Endothelial cell (in vitro differentiated cells): ENCODE data around the gene JAKMIP2. TPM values are rescaled to one million over a fixed set of nuclear protein-coding genes. Genes with fewer than 3 reads are reported as not detected.

Experiments used
- DNase-seq: peaks from one replicate; pipeline ENCODE4 v3.0.0; 2021; ENCODE audit warnings: low spot score
- H3K27ac Mint-ChIP-seq: one replicate; pipeline ENCODE4 v1.8.0; 2021; ENCODE audit warnings: mixed read lengths, inconsistent platforms; ENCODE audit not compliant: unreplicated experiment
- H3K27me3 Mint-ChIP-seq: one replicate; pipeline ENCODE4 v1.8.0; 2021; ENCODE audit warnings: mild to moderate bottlenecking, moderate library complexity, mixed read lengths, inconsistent platforms; ENCODE audit not compliant: unreplicated experiment
- H3K36me3 Mint-ChIP-seq: one replicate; pipeline ENCODE4 v1.8.0; 2021; ENCODE audit warnings: mild to moderate bottlenecking, low read depth, mixed read lengths, inconsistent platforms; ENCODE audit not compliant: unreplicated experiment
- H3K4me1 Mint-ChIP-seq: one replicate; pipeline ENCODE4 v1.8.0; 2021; ENCODE audit warnings: mild to moderate bottlenecking, mixed read lengths, inconsistent platforms; ENCODE audit not compliant: unreplicated experiment
- H3K4me3 Mint-ChIP-seq: one replicate; pipeline ENCODE4 v1.8.0; 2021; ENCODE audit warnings: mild to moderate bottlenecking, mixed read lengths, inconsistent platforms; ENCODE audit not compliant: unreplicated experiment
- H3K9me3 Mint-ChIP-seq: one replicate; pipeline ENCODE4 v1.8.0; 2021; ENCODE audit warnings: mixed read lengths, inconsistent platforms; ENCODE audit not compliant: unreplicated experiment
- total RNA-seq: library from RNA; stranded (reverse); fragmentation: NEBNext Ultra II Directional; extraction: Animal tissue kit (Norgen Biotek cat#: 25700); gene quantifications from one replicate; pipeline ENCODE4 v1.2.1, GENCODE V29; 2021; ENCODE audit not compliant: unreplicated experiment
- TF ChIP-seq, protein P1 (sequence below): fragments of 200-600 bp; sonication (generic); IDR thresholded peaks from one replicate; pipeline ENCODE4 v1.5.0; 2021; ENCODE audit warnings: antibody characterized with exemption; ENCODE audit not compliant: unreplicated experiment

The JAKMIP2 gene
- total RNA-seq, 1 donor from 2014 or later, result 4.3 TPM

DNA sequence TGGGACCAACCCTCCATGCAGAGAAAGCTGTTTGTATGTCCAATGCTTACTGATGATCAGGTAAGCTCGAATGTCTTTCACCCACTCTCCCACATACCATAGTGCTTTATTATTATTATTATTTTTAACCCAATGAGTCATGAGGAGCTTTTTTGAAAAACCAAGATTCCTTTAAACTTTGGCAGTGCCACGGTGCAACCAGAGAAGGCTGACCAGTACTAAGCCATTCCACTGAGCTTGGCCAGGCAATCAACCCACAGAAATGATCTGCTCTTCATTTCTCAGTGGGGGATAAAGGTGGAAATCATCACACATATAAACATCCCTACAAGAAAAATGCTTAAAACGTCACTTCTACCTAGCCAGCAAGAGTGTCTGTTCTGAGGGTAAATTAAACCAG, 35.5 kb downstream of the JAKMIP2 start:
- H3K4me1 Mint-ChIP-seq, result peaks cover 12% of the 10 kb centered on the region
- no peaks in the 10 kb centered on the region for H3K36me3 Mint-ChIP-seq
- no peak overlapping the region for H3K4me3 Mint-ChIP-seq
- H3K27me3 Mint-ChIP-seq, result no peaks in the 10 kb centered on the region
- TF ChIP-seq, protein P1, sequence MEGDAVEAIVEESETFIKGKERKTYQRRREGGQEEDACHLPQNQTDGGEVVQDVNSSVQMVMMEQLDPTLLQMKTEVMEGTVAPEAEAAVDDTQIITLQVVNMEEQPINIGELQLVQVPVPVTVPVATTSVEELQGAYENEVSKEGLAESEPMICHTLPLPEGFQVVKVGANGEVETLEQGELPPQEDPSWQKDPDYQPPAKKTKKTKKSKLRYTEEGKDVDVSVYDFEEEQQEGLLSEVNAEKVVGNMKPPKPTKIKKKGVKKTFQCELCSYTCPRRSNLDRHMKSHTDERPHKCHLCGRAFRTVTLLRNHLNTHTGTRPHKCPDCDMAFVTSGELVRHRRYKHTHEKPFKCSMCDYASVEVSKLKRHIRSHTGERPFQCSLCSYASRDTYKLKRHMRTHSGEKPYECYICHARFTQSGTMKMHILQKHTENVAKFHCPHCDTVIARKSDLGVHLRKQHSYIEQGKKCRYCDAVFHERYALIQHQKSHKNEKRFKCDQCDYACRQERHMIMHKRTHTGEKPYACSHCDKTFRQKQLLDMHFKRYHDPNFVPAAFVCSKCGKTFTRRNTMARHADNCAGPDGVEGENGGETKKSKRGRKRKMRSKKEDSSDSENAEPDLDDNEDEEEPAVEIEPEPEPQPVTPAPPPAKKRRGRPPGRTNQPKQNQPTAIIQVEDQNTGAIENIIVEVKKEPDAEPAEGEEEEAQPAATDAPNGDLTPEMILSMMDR, result no peak
- H3K9me3 Mint-ChIP-seq, result no peaks in the 10 kb centered on the region
- DNase-seq, result no peak
- no peak overlapping the region for H3K27ac Mint-ChIP-seq

DNA sequence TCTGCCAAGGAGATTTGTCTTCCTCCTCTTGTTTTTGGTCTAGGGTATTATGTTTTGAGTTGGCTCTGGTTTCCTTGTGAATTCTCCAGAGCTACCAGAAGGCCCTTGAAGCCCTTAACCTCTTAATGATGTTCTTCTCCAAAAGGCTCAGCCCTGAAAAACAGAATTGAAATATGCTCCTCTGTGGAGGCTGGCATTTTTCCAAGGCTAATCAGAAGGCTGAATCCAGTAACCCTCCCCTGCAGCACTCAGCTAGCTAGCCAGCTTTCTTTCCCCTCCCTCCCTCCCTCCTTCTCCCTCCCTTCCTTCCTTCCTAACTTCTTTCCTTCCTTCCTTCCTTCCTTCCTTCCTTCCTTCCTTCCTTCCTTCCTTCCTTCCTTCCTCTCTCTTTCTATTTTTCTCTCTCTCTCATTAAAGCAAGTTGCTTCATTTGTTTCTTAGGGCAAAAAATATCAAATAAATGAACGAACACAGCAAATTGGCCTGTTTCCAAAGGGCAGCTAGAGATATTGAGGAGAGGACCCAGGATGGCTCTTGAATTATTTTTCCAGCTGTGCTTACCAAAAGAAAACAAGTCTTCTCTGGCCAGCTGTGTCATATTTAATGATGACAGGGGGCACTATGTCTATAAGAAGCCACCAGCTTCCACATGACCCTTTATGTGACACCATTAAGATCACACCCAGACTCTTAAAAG, 38.7 kb downstream of the JAKMIP2 start:
- H3K4me3 Mint-ChIP-seq, result no peak overlapping the region
- no peaks in the 10 kb centered on the region for H3K27me3 Mint-ChIP-seq
- no peak for DNase-seq
- no peak overlapping the region for H3K27ac Mint-ChIP-seq
- no peaks in the 10 kb centered on the region for H3K36me3 Mint-ChIP-seq
- H3K9me3 Mint-ChIP-seq, result no peaks in the 10 kb centered on the region
- TF ChIP-seq, protein P1, result no peak
- peaks cover 6% of the 10 kb centered on the region for H3K4me1 Mint-ChIP-seq

DNA sequence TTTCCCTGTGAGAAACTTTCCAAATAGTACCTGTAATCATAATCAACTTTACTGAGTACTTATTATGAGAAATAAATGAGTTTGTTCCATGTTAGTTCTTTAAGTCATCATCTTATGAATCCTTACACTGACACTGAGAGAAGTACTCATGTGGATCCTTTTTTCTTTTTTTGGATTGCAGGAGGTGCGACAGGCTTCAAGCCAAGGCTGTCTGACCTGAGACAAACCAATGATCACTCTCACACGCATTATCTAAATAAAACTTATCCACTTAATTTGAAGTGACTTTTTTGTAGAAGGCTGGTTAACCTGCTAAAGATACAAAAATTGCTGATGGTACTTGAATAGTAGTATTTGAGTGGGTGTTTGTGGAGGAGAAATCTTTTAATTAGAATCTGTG, 39.5 kb downstream of the JAKMIP2 start:
- Mint-ChIP-seq H3K9me3 (no peaks in the 10 kb centered on the region), H3K4me1 (peaks cover 6% of the 10 kb centered on the region), H3K27me3 (no peaks in the 10 kb centered on the region), H3K27ac (no peak overlapping the region), H3K36me3 (no peaks in the 10 kb centered on the region), H3K4me3 (no peak overlapping the region)
- TF ChIP-seq, protein P1, result no peak
- DNase-seq, result no peak

DNA sequence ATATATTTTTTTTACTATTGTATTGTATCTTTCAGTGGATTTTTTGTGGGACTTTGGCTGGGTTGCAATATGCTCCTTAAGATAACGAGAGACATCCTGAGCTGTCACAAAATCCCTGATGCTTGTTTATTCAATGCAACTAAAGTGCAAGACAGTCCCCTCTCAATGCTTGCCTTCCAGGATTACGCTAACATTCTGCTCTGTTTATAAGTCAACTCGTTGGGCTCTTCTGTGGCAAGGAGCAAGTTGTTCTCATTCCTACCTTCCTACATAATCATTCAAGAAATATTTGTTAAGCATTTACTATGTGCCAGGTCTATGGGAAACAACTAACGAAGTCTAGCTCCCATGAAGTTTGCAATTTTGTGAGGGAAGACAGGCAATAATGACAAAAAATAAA, 40.4 kb downstream of the JAKMIP2 start:
- H3K4me3 Mint-ChIP-seq, result no peak overlapping the region
- H3K27me3 Mint-ChIP-seq, result no peaks in the 10 kb centered on the region
- H3K4me1 Mint-ChIP-seq, result no peaks in the 10 kb centered on the region
- TF ChIP-seq, protein P1, result no peak
- no peak for DNase-seq
- H3K27ac Mint-ChIP-seq, result no peak overlapping the region
- H3K36me3 Mint-ChIP-seq, result no peaks in the 10 kb centered on the region
- no peaks in the 10 kb centered on the region for H3K9me3 Mint-ChIP-seq

DNA sequence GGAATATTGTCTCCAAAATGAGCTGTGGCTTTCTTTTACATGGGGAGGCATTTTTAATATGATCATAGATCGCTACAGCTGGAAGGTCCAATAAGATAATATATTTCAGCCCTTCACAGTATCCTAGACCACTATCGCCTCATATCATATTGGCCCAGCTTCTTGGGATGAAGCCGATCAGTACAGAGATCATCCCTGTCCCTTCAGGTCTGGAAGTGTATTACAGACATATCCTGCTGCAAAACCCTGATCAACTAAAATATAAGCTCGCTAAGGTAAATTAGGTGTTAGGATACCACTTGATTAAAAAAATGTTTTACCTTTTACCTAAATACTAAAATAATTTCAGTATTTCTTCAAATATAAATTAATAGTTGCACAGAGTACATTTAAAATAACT, 41.7 kb downstream of the JAKMIP2 start:
- DNase-seq, result no peak
- no peaks in the 10 kb centered on the region for H3K27me3 Mint-ChIP-seq
- no peak overlapping the region for H3K4me3 Mint-ChIP-seq
- TF ChIP-seq, protein P1, result no peak
- no peak overlapping the region for H3K27ac Mint-ChIP-seq
- no peaks in the 10 kb centered on the region for H3K4me1 Mint-ChIP-seq
- H3K9me3 Mint-ChIP-seq, result no peaks in the 10 kb centered on the region
- no peaks in the 10 kb centered on the region for H3K36me3 Mint-ChIP-seq
